OCI-LY7 (cell line): ENCODE results near the gene ZMIZ1.

Experiments
- CTCF ChIP-seq: fragments of 200-600 bp; sonication (generic); conservative IDR thresholded peaks from 2 replicates; pipeline ENCODE4 v1.5.1; 2014; ENCODE audit warnings: mild to moderate bottlenecking, antibody characterized with exemption, low read length, moderate library complexity, mixed read lengths
- EZH2phosphoT487 ChIP-seq: fragments of 200-600 bp; sonication (generic); IDR thresholded peaks from 2 replicates; pipeline ENCODE4 v1.6.1; 2018; ENCODE audit warnings: low read depth, borderline replicate concordance, mild to moderate bottlenecking, mixed run types, antibody characterized with exemption, low read length, moderate library complexity, mixed read lengths

GRCh38 chr10:79301754-79302530, 233.2 kb downstream of the ZMIZ1 start:
- TF ChIP-seq CTCF (no peak), EZH2phosphoT487 (no peak)
